ENCODE results near the gene LGI4.

The LGI4 gene

DNA sequence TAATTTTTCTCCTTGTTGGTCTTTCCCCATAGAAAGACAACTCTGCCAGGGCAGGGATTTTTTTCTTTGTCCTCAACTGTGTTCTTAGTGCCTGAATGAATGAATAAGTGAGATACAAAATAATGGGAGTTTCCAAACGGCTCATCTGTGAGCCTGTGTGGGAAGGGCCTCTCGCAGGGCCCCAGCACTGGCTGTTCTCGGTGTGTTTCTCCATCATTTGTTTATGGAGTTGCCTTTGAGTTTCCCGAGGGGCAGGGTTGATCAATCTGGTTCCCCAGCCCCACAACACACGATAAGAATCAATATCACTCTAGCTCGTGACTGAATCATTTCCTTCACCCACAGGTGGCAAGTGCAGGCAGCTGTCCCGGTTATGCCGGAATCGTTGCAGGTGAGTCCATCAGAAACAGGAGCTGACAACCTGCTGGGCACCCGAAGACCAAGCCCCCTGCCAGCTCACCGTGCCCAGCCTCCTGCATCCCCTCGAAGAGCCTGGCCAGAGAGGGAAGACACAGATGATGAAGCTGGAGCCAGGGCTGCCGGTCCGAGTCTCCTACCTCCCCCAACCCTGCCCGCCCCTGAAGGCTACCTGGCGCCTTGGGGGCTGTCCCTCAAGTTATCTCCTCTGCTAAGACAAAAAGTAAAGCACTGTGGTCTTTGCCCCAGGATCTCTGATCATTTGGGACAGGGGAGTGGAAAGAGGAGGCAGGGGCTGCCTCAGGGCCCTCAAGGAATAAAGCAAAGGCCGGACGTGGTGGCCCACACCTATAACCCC is 34.5 kb upstream of the LGI4 start:
- no peak overlapping the region for H2AFZ ChIP-seq (ENCODE audit: low read length, unreplicated experiment)

DNA sequence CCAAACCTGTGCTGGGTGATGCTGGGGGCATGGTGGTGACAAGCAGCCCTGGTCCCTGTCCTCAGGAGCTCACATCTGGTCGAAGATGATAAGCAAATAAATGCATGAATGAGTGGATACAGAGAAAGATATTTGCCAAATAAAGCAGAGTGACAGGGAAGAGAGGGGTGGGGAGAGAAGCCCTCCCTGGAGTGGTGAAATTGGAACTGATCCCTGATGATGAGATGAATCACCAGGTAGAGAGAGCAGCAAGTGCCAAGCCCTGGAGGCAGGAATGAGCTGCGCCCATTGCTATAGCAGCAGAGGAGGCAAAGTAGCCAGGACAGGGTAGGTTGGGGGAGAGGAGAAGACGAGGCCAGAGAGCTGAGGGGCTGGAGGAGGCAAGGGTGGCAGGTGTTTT is 33.3 kb upstream of the LGI4 start:
- H3K79me2 ChIP-seq (ENCODE audit: control insufficient read depth, insufficient read depth, low read length, unreplicated experiment) = no peaks in the 10 kb centered on the region
- no peaks in the 10 kb centered on the region for H3K27me3 ChIP-seq (ENCODE audit: insufficient read depth, low read length)
- peaks cover 33% of the 10 kb centered on the region for H3K36me3 ChIP-seq (ENCODE audit: insufficient read depth, low read length)
- H3K4me1 ChIP-seq (ENCODE audit: control insufficient read depth, insufficient read depth, low read length, unreplicated experiment) = no peaks in the 10 kb centered on the region
- no peak overlapping the region for H3K4me3 ChIP-seq (ENCODE audit: low read depth, low read length)
- H2AFZ ChIP-seq (ENCODE audit: low read length, unreplicated experiment) = no peak overlapping the region
- no peak overlapping the region for H3K27ac ChIP-seq (ENCODE audit: low read depth, low read length)

More for the DNA sequence above, 34.5 kb upstream of the LGI4 start:
- Histone ChIP-seq H3K4me1 (ENCODE audit: control insufficient read depth, insufficient read depth, low read length, unreplicated experiment) (no peaks in the 10 kb centered on the region), H3K27ac (ENCODE audit: low read depth, low read length) (no peak overlapping the region), H3K4me3 (ENCODE audit: low read depth, low read length) (no peak overlapping the region), H3K36me3 (ENCODE audit: insufficient read depth, low read length) (peaks cover 21% of the 10 kb centered on the region), H3K79me2 (ENCODE audit: control insufficient read depth, insufficient read depth, low read length, unreplicated experiment) (no peaks in the 10 kb centered on the region), H3K27me3 (ENCODE audit: insufficient read depth, low read length) (no peaks in the 10 kb centered on the region)

DNA sequence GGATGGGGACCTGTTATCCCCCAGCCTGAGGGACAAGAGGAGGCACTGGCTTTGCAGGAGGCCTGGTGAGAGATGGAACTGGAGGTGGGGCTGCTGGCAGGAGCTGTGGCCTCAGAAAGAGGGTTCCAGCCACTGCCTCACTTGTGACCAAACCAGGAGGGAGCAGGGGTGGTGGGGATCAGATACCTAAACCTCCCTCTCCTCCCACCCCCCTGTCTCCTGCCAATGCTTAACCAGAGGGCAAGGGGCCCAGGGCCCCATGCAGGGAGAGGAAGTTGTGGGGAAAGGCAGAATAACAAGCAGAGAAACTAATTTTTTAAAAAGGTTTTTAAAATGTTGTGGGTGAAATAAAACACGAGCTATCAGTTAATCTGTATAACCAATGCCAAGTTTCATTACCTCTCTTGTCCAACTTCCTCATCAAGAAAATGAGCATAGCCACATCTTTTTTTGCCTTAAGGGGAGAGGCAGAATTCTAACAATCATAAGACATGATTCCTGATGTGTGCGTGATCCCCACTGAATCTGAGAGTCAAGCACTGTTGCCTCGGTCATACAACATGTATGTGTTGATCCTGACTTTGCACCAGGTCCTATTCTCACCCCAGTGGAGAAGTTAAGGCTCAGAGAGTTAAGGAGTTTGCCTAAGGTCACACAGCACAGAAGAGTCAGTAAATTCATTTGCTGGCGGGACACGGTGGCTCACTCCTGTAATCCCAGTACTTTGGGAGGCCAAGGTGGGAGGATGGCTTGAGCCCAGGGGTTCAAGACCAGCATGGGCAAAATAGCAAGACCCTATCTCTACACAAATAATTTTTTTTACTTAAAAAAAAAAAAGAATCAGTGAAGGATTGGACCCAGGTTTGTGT is 32.6 kb upstream of the LGI4 start:
- Histone ChIP-seq H3K4me1 (ENCODE audit: control insufficient read depth, insufficient read depth, low read length, unreplicated experiment) (no peaks in the 10 kb centered on the region), H3K4me3 (ENCODE audit: low read depth, low read length) (no peak overlapping the region), H3K27ac (ENCODE audit: low read depth, low read length) (no peak overlapping the region), H3K27me3 (ENCODE audit: insufficient read depth, low read length) (no peaks in the 10 kb centered on the region), H2AFZ (ENCODE audit: low read length, unreplicated experiment) (no peak overlapping the region), H3K36me3 (ENCODE audit: insufficient read depth, low read length) (peaks cover 39% of the 10 kb centered on the region), H3K79me2 (ENCODE audit: control insufficient read depth, insufficient read depth, low read length, unreplicated experiment) (no peaks in the 10 kb centered on the region)

DNA sequence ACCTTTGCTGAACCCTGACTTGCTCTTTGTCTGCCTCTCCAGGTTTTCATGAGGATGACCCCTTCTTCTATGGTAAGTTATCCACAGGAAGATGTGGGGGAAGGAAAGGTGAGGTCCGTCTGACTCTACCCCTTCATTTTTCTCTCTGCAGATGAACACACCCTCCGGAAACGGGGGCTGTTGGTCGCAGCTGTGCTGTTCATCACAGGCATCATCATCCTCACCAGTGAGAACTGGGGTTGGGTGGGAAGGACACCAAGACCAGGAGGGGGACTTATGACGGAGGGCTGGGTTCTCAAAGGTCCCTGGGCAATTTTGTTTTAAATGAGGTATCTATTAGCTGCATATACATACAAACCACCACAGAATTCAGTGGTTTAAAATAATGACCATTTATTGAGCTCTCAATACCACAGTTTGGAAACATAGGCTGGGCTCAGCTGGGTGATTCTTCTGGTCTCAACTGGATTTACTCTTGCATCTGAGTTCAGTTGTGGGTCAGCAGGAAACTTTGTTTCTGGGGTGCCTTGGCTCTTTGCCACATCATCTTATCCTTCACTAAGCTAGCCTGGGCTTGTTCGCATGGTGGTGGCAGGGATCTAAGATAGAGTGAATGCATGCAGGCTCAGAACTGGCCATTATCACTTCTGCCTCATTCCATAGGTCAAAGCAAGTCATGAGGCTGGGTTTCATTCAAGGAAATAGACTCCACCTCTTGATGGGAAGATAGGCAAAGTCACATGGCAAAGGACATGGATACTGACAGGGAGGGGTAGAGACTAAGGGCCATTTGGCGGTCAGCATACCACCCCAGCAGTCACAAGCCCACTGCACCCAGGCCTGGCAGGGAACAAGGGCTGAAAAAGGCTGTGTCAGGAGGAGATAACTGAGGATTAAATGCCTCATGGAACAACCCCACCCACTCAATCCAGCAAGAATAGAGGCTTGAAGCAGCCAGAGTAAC is 31.5 kb upstream of the LGI4 start:
- Histone ChIP-seq H3K4me1 (ENCODE audit: control insufficient read depth, insufficient read depth, low read length, unreplicated experiment) (no peaks in the 10 kb centered on the region), H3K4me3 (ENCODE audit: low read depth, low read length) (no peak overlapping the region), H3K27me3 (ENCODE audit: insufficient read depth, low read length) (no peaks in the 10 kb centered on the region), H3K79me2 (ENCODE audit: control insufficient read depth, insufficient read depth, low read length, unreplicated experiment) (no peaks in the 10 kb centered on the region), H2AFZ (ENCODE audit: low read length, unreplicated experiment) (no peak overlapping the region), H3K27ac (ENCODE audit: low read depth, low read length) (no peak overlapping the region), H3K36me3 (ENCODE audit: insufficient read depth, low read length) (peaks cover 50% of the 10 kb centered on the region)

DNA sequence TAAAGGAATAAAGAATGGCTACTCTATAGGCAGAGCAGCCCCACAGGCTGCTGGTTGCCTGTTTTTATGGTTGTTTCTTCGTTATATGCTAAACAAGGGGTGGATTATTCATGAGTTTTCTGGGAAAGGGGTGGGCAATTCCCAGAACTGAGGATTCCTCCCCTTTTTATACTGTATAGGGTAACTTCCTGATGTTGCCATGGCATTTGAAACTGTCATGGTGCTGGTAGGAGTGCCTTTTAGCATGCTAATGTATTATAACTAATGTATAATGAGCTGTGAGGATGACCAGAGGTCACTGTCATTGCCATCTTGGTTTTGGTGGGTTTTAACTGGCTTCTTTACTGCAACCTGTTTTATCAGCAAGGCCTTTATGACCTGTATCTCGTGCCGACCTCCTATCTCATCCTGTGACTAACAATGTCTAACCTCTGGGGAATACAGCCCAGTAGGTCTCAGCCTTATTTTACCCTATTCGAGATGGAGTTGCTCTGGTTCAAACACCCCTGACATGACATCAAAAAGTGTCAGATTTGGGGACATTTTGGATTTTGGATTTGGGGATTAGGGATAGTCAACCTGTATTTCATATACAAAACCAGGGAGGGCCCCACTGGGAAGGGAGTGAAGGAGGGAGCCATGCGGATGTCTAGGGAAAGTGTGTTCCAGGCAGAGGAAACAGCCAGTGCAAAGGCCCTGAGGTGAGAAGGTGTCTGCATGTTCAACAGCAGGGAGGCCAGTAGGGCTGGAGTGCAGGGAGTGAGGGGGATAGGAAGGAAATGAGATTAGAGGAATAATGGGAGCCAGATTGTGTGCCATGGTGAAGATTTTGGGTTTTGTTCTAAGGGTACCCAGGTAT is 30.6 kb upstream of the LGI4 start:
- Histone ChIP-seq H3K27me3 (ENCODE audit: insufficient read depth, low read length) (no peaks in the 10 kb centered on the region), H3K27ac (ENCODE audit: low read depth, low read length) (no peak overlapping the region), H3K36me3 (ENCODE audit: insufficient read depth, low read length) (peaks cover 58% of the 10 kb centered on the region), H2AFZ (ENCODE audit: low read length, unreplicated experiment) (no peak overlapping the region), H3K4me1 (ENCODE audit: control insufficient read depth, insufficient read depth, low read length, unreplicated experiment) (no peaks in the 10 kb centered on the region), H3K79me2 (ENCODE audit: control insufficient read depth, insufficient read depth, low read length, unreplicated experiment) (no peaks in the 10 kb centered on the region), H3K4me3 (ENCODE audit: low read depth, low read length) (no peak overlapping the region)

DNA sequence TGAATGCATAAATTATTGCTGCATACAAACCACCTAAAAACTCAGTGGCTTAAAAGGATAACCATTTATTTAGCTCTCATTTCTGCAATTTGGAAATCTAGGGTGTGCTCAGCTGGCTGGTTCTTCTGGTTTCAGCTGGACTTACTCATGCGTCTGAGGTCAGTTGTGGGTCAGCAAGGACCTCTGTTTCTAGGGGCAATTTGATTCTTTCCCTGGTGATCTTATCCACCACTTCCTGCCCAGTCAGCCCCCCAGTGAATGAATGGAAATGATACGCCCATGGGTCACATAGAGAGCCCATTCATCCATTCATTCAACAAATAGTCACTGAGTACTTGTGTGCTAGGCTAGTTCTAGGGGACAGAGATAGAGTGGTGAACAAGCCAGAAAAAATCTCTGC is 29.6 kb upstream of the LGI4 start:
- H2AFZ ChIP-seq (ENCODE audit: low read length, unreplicated experiment) = no peak overlapping the region
- no peak overlapping the region for H3K4me3 ChIP-seq (ENCODE audit: low read depth, low read length)
- no peaks in the 10 kb centered on the region for H3K27me3 ChIP-seq (ENCODE audit: insufficient read depth, low read length)
- no peaks in the 10 kb centered on the region for H3K4me1 ChIP-seq (ENCODE audit: control insufficient read depth, insufficient read depth, low read length, unreplicated experiment)
- peaks cover 62% of the 10 kb centered on the region for H3K36me3 ChIP-seq (ENCODE audit: insufficient read depth, low read length)
- no peak overlapping the region for H3K27ac ChIP-seq (ENCODE audit: low read depth, low read length)
- no peaks in the 10 kb centered on the region for H3K79me2 ChIP-seq (ENCODE audit: control insufficient read depth, insufficient read depth, low read length, unreplicated experiment)

DNA sequence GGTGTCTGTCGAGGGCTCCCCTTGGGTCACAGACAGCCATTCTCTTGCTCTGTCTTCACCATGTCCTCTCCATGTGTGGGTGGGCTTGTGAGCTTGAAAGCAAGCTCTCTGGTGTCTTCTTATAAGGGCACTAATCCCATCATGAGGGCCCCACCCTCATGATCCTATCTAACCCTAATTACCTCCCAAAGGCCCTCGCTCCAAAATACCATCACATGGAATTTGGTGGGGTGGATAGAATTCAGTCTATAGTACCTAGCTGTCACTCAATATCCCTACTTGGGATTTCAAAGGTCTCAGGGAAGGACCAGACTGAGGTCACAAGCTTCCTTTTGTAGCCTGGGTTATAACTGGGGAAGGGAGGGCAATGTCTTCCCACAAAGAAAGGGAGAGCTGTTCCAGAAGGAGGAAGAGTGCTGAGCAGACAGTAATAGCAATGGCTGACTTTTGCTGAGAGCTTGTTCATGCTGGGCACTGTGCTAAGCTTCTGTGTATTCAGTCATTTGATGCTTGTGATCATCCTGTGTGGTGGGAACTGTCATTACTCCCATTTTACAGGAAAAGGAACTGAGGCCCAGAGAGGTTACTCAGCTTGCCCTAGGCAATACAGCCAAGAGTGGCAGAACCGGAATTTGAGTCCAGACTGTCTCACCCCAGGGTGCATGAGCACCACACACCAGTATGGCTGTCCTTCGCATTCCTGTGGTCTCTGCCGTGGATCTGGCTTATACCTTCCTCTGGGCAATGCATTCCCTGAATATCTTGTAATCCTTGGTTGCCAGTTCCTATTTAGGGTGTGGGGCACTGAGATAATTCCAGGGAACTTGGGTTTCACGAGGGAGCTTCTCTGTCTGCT is 27.8 kb upstream of the LGI4 start:
- H3K4me3 ChIP-seq (ENCODE audit: low read depth, low read length) = no peak overlapping the region
- H3K27ac ChIP-seq (ENCODE audit: low read depth, low read length) = no peak overlapping the region
- H3K27me3 ChIP-seq (ENCODE audit: insufficient read depth, low read length) = no peaks in the 10 kb centered on the region
- no peaks in the 10 kb centered on the region for H3K79me2 ChIP-seq (ENCODE audit: control insufficient read depth, insufficient read depth, low read length, unreplicated experiment)
- H2AFZ ChIP-seq (ENCODE audit: low read length, unreplicated experiment) = no peak overlapping the region
- no peaks in the 10 kb centered on the region for H3K4me1 ChIP-seq (ENCODE audit: control insufficient read depth, insufficient read depth, low read length, unreplicated experiment)
- peaks cover 68% of the 10 kb centered on the region for H3K36me3 ChIP-seq (ENCODE audit: insufficient read depth, low read length)

DNA sequence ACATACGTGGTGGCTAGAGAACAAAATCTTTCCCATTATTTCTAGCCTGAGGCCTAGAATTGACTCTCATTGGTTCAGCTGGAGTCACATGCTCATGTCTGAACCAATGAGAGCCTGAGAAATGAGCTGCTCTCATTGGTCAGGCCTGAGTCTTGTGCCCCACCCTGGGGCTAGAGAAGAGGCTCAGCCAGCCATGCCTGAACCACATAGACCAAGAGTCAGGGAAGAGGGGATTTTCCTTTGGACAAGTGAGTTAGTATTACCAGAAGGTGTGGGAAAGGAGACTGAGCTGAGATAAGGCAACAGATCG is 26.5 kb upstream of the LGI4 start:
- H3K36me3 ChIP-seq (ENCODE audit: insufficient read depth, low read length) = peaks cover 68% of the 10 kb centered on the region

DNA sequence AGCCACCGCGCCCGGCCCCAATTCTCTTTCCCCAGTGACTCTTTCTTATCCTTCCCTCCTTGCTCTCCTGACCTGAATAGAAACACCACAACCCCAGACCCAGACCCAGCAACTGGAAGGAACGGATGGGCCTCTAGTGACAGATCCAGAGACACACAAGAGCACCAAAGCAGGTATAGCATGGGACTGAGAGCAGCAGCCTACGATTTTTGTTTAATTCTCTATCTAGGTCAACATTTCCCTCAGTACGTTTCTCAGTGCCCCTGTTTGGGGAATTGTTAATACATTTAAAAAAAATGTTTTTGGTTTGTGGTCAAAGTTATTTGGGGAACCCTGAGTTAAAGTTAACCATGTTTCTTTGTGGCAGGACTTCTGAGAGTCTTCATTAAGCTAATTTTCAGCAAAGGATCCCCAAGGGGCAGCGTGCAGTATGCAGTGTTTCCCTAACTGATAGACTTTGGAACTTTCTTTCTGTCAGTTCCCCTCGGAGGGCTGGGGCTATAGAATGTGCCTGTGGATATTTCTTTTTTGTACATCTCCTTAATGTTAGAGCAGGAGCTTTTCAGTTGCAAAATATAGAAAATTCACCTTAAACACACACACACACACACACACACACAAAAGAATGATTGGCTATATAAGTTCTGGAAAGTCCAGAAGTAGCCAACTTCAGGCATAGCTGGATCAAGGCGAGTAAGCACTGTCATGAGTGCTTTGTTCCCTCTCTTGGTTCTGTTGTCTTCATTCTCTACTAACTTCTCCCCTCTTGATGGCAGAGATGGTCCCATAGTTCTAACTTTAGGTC is 26.0 kb upstream of the LGI4 start:
- Histone ChIP-seq H3K79me2 (ENCODE audit: control insufficient read depth, insufficient read depth, low read length, unreplicated experiment) (peaks cover 13% of the 10 kb centered on the region), H3K4me3 (ENCODE audit: low read depth, low read length) (no peak overlapping the region), H3K27ac (ENCODE audit: low read depth, low read length) (no peak overlapping the region), H3K27me3 (ENCODE audit: insufficient read depth, low read length) (no peaks in the 10 kb centered on the region), H3K36me3 (ENCODE audit: insufficient read depth, low read length) (peaks cover 63% of the 10 kb centered on the region), H3K4me1 (ENCODE audit: control insufficient read depth, insufficient read depth, low read length, unreplicated experiment) (peaks cover 6% of the 10 kb centered on the region), H2AFZ (ENCODE audit: low read length, unreplicated experiment) (no peak overlapping the region)

More for the DNA sequence above, 26.5 kb upstream of the LGI4 start:
- Histone ChIP-seq H3K4me3 (ENCODE audit: low read depth, low read length) (no peak overlapping the region), H3K4me1 (ENCODE audit: control insufficient read depth, insufficient read depth, low read length, unreplicated experiment) (peaks cover under 1% of the 10 kb centered on the region), H3K27ac (ENCODE audit: low read depth, low read length) (no peak overlapping the region), H2AFZ (ENCODE audit: low read length, unreplicated experiment) (no peak overlapping the region), H3K79me2 (ENCODE audit: control insufficient read depth, insufficient read depth, low read length, unreplicated experiment) (peaks cover 8% of the 10 kb centered on the region), H3K27me3 (ENCODE audit: insufficient read depth, low read length) (no peaks in the 10 kb centered on the region)

Measured in ACC112 (cell line).